GM12801 (cell line): ENCODE results near the gene ZNF74.

Source experiments
- TF ChIP-seq, protein P1 (sequence below): IDR thresholded peaks from one replicate; pipeline ENCODE4 v1.5.1; 2011; ENCODE audit warnings: control low read depth; ENCODE audit not compliant: insufficient read length; ENCODE audit errors: extremely low read depth

Gene ZNF74

DNA sequence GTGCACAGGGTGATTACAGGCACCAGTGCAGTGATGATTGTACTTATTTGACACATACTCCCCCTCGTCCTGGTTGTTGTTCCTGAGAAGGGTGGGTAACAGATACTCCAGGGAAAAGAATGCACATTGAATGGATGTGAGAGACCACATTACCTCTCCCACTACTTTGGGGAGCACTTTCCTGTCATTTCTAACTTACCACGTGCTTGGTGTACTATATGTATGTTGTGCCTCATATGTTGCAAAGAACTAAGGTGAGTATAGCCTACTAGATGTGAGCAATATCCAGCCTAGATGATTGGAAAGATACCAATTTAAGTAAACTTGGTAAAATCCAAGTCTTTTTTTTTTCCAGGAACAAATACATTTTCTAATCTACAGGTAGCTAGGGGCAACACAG, 58.0 kb downstream of the ZNF74 start:
- TF ChIP-seq, protein P1, sequence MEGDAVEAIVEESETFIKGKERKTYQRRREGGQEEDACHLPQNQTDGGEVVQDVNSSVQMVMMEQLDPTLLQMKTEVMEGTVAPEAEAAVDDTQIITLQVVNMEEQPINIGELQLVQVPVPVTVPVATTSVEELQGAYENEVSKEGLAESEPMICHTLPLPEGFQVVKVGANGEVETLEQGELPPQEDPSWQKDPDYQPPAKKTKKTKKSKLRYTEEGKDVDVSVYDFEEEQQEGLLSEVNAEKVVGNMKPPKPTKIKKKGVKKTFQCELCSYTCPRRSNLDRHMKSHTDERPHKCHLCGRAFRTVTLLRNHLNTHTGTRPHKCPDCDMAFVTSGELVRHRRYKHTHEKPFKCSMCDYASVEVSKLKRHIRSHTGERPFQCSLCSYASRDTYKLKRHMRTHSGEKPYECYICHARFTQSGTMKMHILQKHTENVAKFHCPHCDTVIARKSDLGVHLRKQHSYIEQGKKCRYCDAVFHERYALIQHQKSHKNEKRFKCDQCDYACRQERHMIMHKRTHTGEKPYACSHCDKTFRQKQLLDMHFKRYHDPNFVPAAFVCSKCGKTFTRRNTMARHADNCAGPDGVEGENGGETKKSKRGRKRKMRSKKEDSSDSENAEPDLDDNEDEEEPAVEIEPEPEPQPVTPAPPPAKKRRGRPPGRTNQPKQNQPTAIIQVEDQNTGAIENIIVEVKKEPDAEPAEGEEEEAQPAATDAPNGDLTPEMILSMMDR: no peak

DNA sequence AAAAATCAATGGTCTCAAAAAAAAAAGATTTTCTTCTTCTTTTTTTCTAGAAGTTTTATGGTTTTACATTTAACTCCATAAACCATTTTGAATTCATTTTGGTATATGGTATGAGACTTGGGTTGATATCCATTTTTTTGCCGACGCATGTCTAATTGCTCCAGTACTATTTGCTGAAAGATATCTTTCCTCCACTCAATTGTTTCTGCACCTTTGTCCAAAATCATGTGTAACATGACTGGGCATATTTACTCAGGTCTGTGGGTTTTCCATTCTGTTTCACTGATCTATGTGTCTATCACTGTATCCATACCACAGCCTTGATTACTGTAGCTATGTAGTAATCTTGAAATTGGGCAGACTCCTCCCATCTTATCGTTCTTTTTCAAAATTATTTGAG, 59.3 kb downstream of the ZNF74 start:
- TF ChIP-seq, protein P1: no peak

DNA sequence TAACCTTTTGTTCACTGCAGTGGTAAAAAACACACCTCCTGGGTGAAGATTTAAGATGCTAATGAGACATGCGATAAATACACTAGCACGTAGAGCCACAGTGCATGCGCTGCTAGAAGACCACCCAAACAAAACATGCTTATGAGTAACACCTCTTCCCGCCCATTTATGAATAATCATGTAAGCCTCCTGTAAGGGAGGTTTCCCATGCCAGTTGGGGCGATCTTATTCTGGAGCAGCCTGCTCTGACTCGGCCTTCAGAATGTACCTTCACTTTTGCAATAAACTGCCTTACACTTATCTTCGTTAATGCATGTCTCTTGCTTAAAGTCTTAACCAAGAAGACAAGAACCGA, 61.7 kb downstream of the ZNF74 start:
- TF ChIP-seq, protein P1: no peak

DNA sequence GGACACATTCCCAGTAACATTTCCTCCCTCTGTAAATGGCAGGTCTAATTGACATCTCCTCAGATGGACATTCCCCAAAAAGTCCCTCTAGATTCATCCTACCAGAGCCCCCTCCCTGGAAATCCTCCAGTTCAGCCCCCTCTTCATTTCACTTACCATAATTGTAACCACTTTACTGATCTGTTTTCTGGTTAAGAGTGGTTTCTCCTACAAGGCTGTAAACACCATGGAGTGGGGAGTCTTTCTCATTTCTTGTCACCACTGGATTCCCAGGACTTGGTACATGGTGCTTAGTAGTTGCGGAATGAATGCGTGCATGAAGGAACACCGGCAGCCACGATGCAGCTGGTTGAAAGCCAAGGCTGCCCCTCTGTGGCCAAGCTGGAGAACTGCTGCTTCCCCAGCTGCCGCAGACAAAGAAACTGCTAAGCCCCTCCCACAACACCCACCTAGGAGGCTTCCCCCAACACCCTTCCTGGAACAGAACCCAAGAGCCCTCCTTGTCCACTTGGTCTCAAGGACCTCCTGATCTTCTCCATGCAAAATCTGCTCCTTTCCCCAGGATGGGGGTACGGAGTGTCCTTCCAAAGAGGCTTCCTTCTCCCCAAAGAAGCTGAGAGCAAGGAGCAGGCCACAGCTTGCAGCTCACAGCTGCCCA, 62.2 kb downstream of the ZNF74 start:
- TF ChIP-seq, protein P1: no peak

DNA sequence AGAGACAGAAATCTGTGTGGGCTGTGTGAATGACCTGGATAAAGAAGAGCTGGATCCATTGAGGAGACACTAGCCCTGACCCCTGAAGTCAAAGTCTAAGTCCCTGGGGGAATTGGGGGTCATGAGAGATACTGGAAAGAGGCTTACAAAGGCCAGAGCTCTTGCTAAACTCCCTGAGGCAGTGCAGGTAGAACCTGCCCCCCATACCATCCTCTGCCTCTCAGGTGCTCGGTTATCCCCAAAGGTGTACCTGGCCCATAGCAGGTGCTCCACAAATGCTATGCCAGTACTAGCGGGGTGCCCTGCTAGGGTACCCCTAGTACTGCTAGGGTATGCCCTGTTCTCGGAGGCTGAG, 62.7 kb downstream of the ZNF74 start:
- TF ChIP-seq, protein P1: no peak

DNA sequence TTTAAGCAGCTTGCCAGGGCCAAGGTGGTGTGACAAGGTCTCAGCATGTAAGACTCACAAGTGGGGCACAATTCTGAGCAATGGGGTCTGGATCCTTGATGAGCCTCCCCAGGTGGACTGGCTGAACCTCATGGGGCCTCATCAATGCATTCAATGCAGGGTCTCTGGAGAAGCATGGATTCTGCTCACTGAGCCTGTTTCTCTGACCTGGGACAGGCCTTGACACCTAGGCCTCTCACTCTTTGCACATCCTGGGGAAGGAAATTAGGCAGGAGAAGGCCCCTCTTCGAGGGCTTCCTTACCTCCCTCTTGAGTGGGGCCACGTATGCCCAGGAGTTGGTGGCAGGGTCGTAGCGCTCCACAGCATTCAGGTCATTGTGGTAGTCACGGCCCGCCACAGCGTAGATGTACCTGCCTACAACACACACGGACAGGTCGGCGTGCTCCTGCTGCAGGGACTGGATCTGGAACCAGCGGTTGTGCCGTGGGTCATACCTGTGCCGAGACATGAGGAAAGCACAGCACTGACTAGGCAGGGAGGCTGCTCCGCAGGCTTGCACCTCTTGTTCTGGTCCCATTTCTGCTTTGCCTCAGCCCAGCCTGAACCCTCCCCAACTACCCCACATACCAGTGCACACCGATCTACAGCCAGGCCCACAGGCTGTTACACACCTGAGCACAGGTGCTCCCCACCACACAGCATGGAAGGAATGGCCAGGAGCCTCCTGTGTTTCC, 63.7 kb downstream of the ZNF74 start:
- TF ChIP-seq, protein P1: no peak
